ENCODE measurements around the gene C11orf98.
"Not testable (repeated sequence)": the region's sequence is repeated elsewhere in the genome, so short reads cannot be mapped to it uniquely, and the experiment has no call there.

C11orf98 gene

GRCh38 chr11:62652161-62653006, 12.6 kb downstream of the C11orf98 start:
- no peak for DNase-seq (ENCODE audit: low spot score)

- not testable (repeated sequence) for DNase-seq (ENCODE audit: low spot score)
Observed at GRCh38 chr11:62650283-62650682, 14.7 kb downstream of the C11orf98 start.

- DNase-seq (ENCODE audit: low spot score): no peak
Observed at GRCh38 chr11:62649486-62649885, 15.5 kb downstream of the C11orf98 start.

GRCh38 chr11:62648967-62649364, 16.0 kb downstream of the C11orf98 start:
- DNase-seq (ENCODE audit: low spot score): no peak

- DNase-seq (ENCODE audit: low spot score): no peak
Observed at GRCh38 chr11:62648185-62648966, 16.6 kb downstream of the C11orf98 start.

GRCh38 chr11:62647609-62648005, 17.4 kb downstream of the C11orf98 start:
- DNase-seq (ENCODE audit: low spot score): no peak

- no peak for DNase-seq (ENCODE audit: low spot score)
Observed at GRCh38 chr11:62646825-62647608, 18.0 kb downstream of the C11orf98 start.

- DNase-seq (ENCODE audit: low spot score): peak; percentile 98
Observed at GRCh38 chr11:62645946-62646824, 18.8 kb downstream of the C11orf98 start, which contains the start of gene GANAB. TSS of gene GANAB (minus strand) at chr11:62646613. CDS start at chr11:62646599, 14 bp downstream.

- DNase-seq (ENCODE audit: low spot score): no peak
Observed at GRCh38 chr11:62645671-62645945, 19.4 kb downstream of the C11orf98 start.

- no peak for DNase-seq (ENCODE audit: low spot score)
Observed at GRCh38 chr11:62644220-62644619, 20.8 kb downstream of the C11orf98 start.

GRCh38 chr11:62632492-62632891, 32.5 kb downstream of the C11orf98 start:
- DNase-seq (ENCODE audit: low spot score): no peak

- no peak for DNase-seq (ENCODE audit: low spot score)
Observed at GRCh38 chr11:62627713-62628112, 37.3 kb downstream of the C11orf98 start.

GRCh38 chr11:62622476-62623089, 42.4 kb downstream of the C11orf98 start:
- no peak for DNase-seq (ENCODE audit: low spot score)

- DNase-seq (ENCODE audit: low spot score): peak; percentile 99
Observed at GRCh38 chr11:62621567-62622470, 43.2 kb downstream of the C11orf98 start, which contains the start of gene B3GAT3. TSS of gene B3GAT3 (minus strand) at chr11:62621986. CDS start at chr11:62621947, 39 bp downstream.

- no peak for DNase-seq (ENCODE audit: low spot score)
Observed at GRCh38 chr11:62621027-62621566, 43.9 kb downstream of the C11orf98 start.

GRCh38 chr11:62616957-62617356, 48.1 kb downstream of the C11orf98 start:
- DNase-seq (ENCODE audit: low spot score): not testable (repeated sequence)

- DNase-seq (ENCODE audit: low spot score): no peak
Observed at GRCh38 chr11:62615521-62615920, 49.5 kb downstream of the C11orf98 start.

- DNase-seq (ENCODE audit: low spot score): no peak
Observed at GRCh38 chr11:62614275-62614674, 50.7 kb downstream of the C11orf98 start.

GRCh38 chr11:62613291-62613778, 51.7 kb downstream of the C11orf98 start:
- DNase-seq (ENCODE audit: low spot score): no peak
